ENCODE results near the gene CHD1L.

DNA sequence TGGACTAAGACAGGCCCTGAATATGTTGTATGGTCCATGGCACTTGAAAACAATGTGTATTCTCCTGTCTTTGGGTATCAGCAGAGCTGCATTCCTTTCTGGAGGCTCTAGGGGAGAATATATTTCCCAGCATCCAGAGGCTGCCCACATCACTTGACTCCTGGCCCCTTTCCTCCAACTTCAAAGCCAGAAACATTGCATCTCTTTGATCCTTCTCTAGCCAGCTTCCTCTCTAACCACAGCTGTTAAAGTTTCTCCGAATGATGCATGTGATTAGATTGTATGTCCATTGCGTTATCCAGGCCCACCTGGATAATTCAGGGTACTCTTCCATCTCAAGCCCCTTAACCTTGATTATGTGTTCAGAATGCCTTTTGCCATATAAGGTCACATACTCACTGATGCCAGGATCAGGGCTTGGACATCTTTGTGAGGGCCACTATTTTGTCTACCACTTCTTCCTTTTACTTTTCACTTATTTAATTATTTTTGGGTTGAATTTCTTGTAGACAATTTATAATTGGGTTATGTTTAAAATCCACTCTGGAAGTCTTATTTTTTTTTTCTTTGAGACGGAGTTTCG, 5.3 kb downstream of the CHD1L start:
- TF ChIP-seq, protein P1, sequence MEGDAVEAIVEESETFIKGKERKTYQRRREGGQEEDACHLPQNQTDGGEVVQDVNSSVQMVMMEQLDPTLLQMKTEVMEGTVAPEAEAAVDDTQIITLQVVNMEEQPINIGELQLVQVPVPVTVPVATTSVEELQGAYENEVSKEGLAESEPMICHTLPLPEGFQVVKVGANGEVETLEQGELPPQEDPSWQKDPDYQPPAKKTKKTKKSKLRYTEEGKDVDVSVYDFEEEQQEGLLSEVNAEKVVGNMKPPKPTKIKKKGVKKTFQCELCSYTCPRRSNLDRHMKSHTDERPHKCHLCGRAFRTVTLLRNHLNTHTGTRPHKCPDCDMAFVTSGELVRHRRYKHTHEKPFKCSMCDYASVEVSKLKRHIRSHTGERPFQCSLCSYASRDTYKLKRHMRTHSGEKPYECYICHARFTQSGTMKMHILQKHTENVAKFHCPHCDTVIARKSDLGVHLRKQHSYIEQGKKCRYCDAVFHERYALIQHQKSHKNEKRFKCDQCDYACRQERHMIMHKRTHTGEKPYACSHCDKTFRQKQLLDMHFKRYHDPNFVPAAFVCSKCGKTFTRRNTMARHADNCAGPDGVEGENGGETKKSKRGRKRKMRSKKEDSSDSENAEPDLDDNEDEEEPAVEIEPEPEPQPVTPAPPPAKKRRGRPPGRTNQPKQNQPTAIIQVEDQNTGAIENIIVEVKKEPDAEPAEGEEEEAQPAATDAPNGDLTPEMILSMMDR (conservative IDR thresholded peaks at IDR 0.05; ENCODE audit: low read depth, low read length): no peak
- no peak for TF ChIP-seq BHLHE40 (IDR thresholded peaks at IDR 0.05; ENCODE audit: low read depth, low read length)
- TF ChIP-seq NFE2L2 (IDR thresholded peaks at IDR 0.05; ENCODE audit: low read depth, low read length): no peak
- TF ChIP-seq MAFK (IDR thresholded peaks at IDR 0.05; ENCODE audit: low read depth, low read length): no peak
- TF ChIP-seq CEBPB (IDR thresholded peaks at IDR 0.05; ENCODE audit: low read depth, low read length): no peak
- TF ChIP-seq RFX5 (IDR thresholded peaks at IDR 0.05; ENCODE audit: low read depth, low read length): no peak
- no peak for TF ChIP-seq RCOR1 (IDR thresholded peaks at IDR 0.05; ENCODE audit: insufficient replicate concordance, low read length)

All from IMR-90 (cell line).